B cell (primary cell): ENCODE results near the gene SLC24A3. TPM values are rescaled to one million over a fixed set of nuclear protein-coding genes. Genes with fewer than 3 reads are reported as not detected.

Experiments
- ATAC-seq: fragments of 200-7000 bp; cut with Tn5 transposase; one replicate; pipeline ENCODE4 v1.10.0; 2021; ENCODE audit warnings: low read depth, mild to moderate bottlenecking, moderate number of reproducible peaks, moderate library complexity
- CTCF ChIA-PET: fragments of 350-600 bp; sonication (Branson Sonifier 250); formaldehyde crosslinking; loops from one replicate; lab custom pipeline; 2021; ENCODE audit warnings: antibody characterized with exemption, inconsistent platforms; lab: Charles Lee
- POLR2A ChIA-PET: fragments of 350-600 bp; sonication (Branson Sonifier 250); formaldehyde crosslinking; loops from one replicate; lab custom pipeline; 2021; ENCODE audit warnings: antibody characterized with exemption; lab: Charles Lee
- DNase-seq: peaks from one replicate; pipeline ENCODE4 v3.0.0; 2013
- H2AFZ ChIP-seq: 2 replicates; pipeline ENCODE4 v1.6.1; 2012; ENCODE audit warnings: mild to moderate bottlenecking, low read depth, low read length; ENCODE audit not compliant: insufficient read depth, poor library complexity, severe bottlenecking
- H3K27ac ChIP-seq, 2 donors: 1 replicate in 1 of 2; 2 replicates in 1 of 2; pipeline ENCODE4 v1.5.1; 2012 to 2013; ENCODE audit warnings: low read length in 2 of 2, mild to moderate bottlenecking in 2 of 2, moderate library complexity in 1 of 2
- H3K27me3 ChIP-seq, 4 experiments: fragments of 200-600 bp in 1 of 4; sonication (generic) in 1 of 4; replicated peaks in 1 of 4; 1 replicate in 2 of 4; 2 replicates in 2 of 4; pipeline versions ENCODE4 v1.6.1 to v1.7.0; 2013 to 2016; ENCODE audit warnings: low read length in 3 of 4, mild to moderate bottlenecking in 2 of 4, mixed read lengths in 1 of 4, moderate library complexity in 1 of 4; ENCODE audit not compliant: insufficient read depth in 4 of 4, control insufficient read depth in 3 of 4; ENCODE audit errors: control extremely low read depth in 1 of 4
- H3K36me3 ChIP-seq, 2 experiments: replicated peaks in 1 of 2; 1 replicate in 1 of 2; 2 replicates in 1 of 2; pipeline versions ENCODE4 v1.6.1 to v1.7.1; 2013; ENCODE audit warnings: low read length in 1 of 2; ENCODE audit not compliant: insufficient read depth in 2 of 2, control insufficient read depth in 1 of 2; ENCODE audit errors: control extremely low read depth in 1 of 2, extremely low read depth in 1 of 2
- H3K4me1 ChIP-seq, 2 donors: fragments of 200-600 bp in 1 of 2; sonication (generic) in 1 of 2; 1 replicate in 1 of 2; 2 replicates in 1 of 2; pipeline versions ENCODE4 v1.5.1 to v1.6.1; 2013 to 2017; ENCODE audit warnings: low read length in 2 of 2; ENCODE audit not compliant: control insufficient read depth in 2 of 2, insufficient read depth in 2 of 2
- H3K4me2 ChIP-seq: replicated peaks from 2 replicates; pipeline ENCODE3; 2012; ENCODE audit warnings: mild to moderate bottlenecking, low read depth, low read length; ENCODE audit not compliant: poor library complexity, severe bottlenecking
- H3K4me3 ChIP-seq, 5 experiments: fragments of 200-600 bp in 1 of 5; sonication (generic) in 1 of 5; 1 replicate in 3 of 5; 2 replicates in 2 of 5; pipeline versions ENCODE4 v1.5.1 to v1.7.0; 2011 to 2016; ENCODE audit warnings: low read length in 4 of 5, mild to moderate bottlenecking in 4 of 5, low read depth in 2 of 5, control low read depth in 1 of 5, moderate library complexity in 1 of 5; ENCODE audit not compliant: insufficient read depth in 1 of 5; ENCODE audit errors: control extremely low read depth in 1 of 5, extremely low read depth in 1 of 5
- H3K79me2 ChIP-seq: fragments of 200-600 bp; sonication (generic); one replicate; pipeline ENCODE4 v1.6.0; 2016; ENCODE audit warnings: low read length; ENCODE audit not compliant: control insufficient read depth, insufficient read depth
- H3K9ac ChIP-seq: fragments of 200-600 bp; sonication (generic); 2 replicates; pipeline ENCODE4 v1.6.1; 2017; ENCODE audit warnings: mild to moderate bottlenecking, low read length, moderate library complexity
- H3K9me3 ChIP-seq, 3 donors: one replicate each; pipeline versions ENCODE4 v1.6.1 to v1.7.1; 2013; ENCODE audit warnings: low read length in 2 of 3; ENCODE audit not compliant: control insufficient read depth in 2 of 3, insufficient read depth in 1 of 3; ENCODE audit errors: control extremely low read depth in 1 of 3
- H4K20me1 ChIP-seq: 2 replicates; pipeline ENCODE4 v1.6.0; 2012; ENCODE audit warnings: mild to moderate bottlenecking, low read length; ENCODE audit not compliant: insufficient read depth, control insufficient read depth, poor library complexity, severe bottlenecking
- H3K27ac Mint-ChIP-seq: one replicate; pipeline ENCODE4 v1.8.0; 2021; ENCODE audit warnings: mixed read lengths
- H3K27me3 Mint-ChIP-seq: one replicate; pipeline ENCODE4 v1.8.0; 2021; ENCODE audit warnings: mixed read lengths
- H3K4me1 Mint-ChIP-seq: one replicate; pipeline ENCODE4 v1.8.0; 2021; ENCODE audit warnings: mixed read lengths
- H3K4me3 Mint-ChIP-seq: one replicate; pipeline ENCODE4 v1.8.0; 2021; ENCODE audit warnings: mixed read lengths
- H3K9me3 Mint-ChIP-seq: one replicate; pipeline ENCODE4 v1.8.0; 2022; ENCODE audit warnings: mixed read lengths; ENCODE audit not compliant: insufficient read depth
- EZH2 ChIP-seq: IDR thresholded peaks from 2 replicates; pipeline ENCODE4 v1.6.1; 2012; ENCODE audit warnings: borderline replicate concordance, low read depth, mild to moderate bottlenecking, moderate library complexity, low read length; ENCODE audit not compliant: insufficient read depth, poor library complexity, severe bottlenecking
- WGBS: methylation state at CpG from one replicate; pipeline ENCODE4 v1.1.5; 2013; ENCODE audit warnings: missing lambda C conversion rate; ENCODE audit not compliant: insufficient coverage; 5-methylcytosine and 5-hydroxymethylcytosine counted together
- intact Hi-C: fragments of 100-400 bp; cut with micrococcal nuclease; formaldehyde crosslinking; loops from one replicate; pipeline ENCODE4 v1.10.0; 2022
- polyA plus RNA-seq: library from polyadenylated mRNA; depleted of rRNA; stranded (reverse); fragments of >200 nt; gene quantifications from 2 replicates; pipeline ENCODE4 v1.2.3, GENCODE V29; 2012
- total RNA-seq, 2 donors: library from RNA; stranded (reverse); fragments of 120-200 nt in 1 of 2; gene quantifications; 1 replicate in 1 of 2; 2 replicates in 1 of 2; pipeline versions ENCODE4 v1.2.3 to v1.2.4, GENCODE V29; 2013 to 2022
- TF ChIP-seq, protein P1 (sequence below): fragments of 200-600 bp; IDR thresholded peaks from one replicate; pipeline ENCODE4 v1.8.0; 2022; ENCODE audit warnings: antibody characterized with exemption, mild to moderate bottlenecking

The SLC24A3 gene
- total and polyA plus RNA-seq, 2 donors (not counting 1 experiment from before 2014, with no cell fraction given) = not detected

GRCh38 chr20:19771031-19771430 lies 558.6 kb downstream of the SLC24A3 start:
- ChIA-PET CTCF (interaction anchor here (1.3 to 2.1 kb wide), 2 partner anchors 15 to 224 kb away, joined by 5 to 6 read pairs; no protein-coding TSS in a partner anchor), POLR2A (no interaction called here)
- no peaks in the 10 kb centered on the region for H3K4me1 Mint-ChIP-seq
- Histone ChIP-seq H3K27ac (no peak overlapping the region), H3K9me3 (no peaks in the 10 kb centered on the region), H3K27me3 (peaks cover 0 to 6% (median 2%) of the 10 kb centered on the region in 4 experiments), H3K4me1 (no peaks in the 10 kb centered on the region), H4K20me1 (no peaks in the 10 kb centered on the region), H3K4me2 (no peak overlapping the region), H3K9ac (no peak overlapping the region), H3K4me3 (no peak overlapping the region), H2AFZ (no peak overlapping the region), H3K79me2 (no peaks in the 10 kb centered on the region), H3K36me3 (no peaks in the 10 kb centered on the region)
- H3K27ac Mint-ChIP-seq = no peak overlapping the region
- intact Hi-C loops = no loop called here
- DNase-seq = no peak
- no peak overlapping the region for H3K4me3 Mint-ChIP-seq
- TF ChIP-seq, protein P1, sequence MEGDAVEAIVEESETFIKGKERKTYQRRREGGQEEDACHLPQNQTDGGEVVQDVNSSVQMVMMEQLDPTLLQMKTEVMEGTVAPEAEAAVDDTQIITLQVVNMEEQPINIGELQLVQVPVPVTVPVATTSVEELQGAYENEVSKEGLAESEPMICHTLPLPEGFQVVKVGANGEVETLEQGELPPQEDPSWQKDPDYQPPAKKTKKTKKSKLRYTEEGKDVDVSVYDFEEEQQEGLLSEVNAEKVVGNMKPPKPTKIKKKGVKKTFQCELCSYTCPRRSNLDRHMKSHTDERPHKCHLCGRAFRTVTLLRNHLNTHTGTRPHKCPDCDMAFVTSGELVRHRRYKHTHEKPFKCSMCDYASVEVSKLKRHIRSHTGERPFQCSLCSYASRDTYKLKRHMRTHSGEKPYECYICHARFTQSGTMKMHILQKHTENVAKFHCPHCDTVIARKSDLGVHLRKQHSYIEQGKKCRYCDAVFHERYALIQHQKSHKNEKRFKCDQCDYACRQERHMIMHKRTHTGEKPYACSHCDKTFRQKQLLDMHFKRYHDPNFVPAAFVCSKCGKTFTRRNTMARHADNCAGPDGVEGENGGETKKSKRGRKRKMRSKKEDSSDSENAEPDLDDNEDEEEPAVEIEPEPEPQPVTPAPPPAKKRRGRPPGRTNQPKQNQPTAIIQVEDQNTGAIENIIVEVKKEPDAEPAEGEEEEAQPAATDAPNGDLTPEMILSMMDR = no peak
- TF ChIP-seq EZH2 = no peak
- no peak for ATAC-seq
- WGBS = 96% methylated on average over 2 of the region's 2 CpGs
- H3K27me3 Mint-ChIP-seq = peaks cover 38% of the 10 kb centered on the region
- no peaks in the 10 kb centered on the region for H3K9me3 Mint-ChIP-seq
